Measurements from ENCODE around the gene CACNA1G. TPM values are rescaled to one million over a fixed set of nuclear protein-coding genes. Genes with fewer than 3 reads are reported as not detected.

CACNA1G gene
- total and polyA plus RNA-seq, 9 of the 15 experiments (the other 6 are each of a cell fraction or from before 2014, with no cell fraction given) = 0.01 TPM; not detected in 8

GRCh38 chr17:50533185-50533584 is 27.3 kb upstream of the CACNA1G start:
- WGBS (ENCODE audit: insufficient coverage, low coverage, missing lambda C conversion rate) = 6% methylated on average over 5 of the region's 5 CpGs
- no TSS peak for BruUV-seq (replicated peaks)
- Histone ChIP-seq H3K27me3 (ENCODE audit: control insufficient read depth in 2 of 2, insufficient read depth in 2 of 2, low read length in 2 of 2) (peaks cover 35 to 64% of the 10 kb centered on the region in 2 experiments; a peak in 4 of 5 replicates), H4K20me1 (replicated peaks; ENCODE audit: control insufficient read depth, insufficient read depth, low read length) (peaks cover 16% of the 10 kb centered on the region; the same call in 1 of the 2 replicates), H3K4me3 (no peak overlapping the region), H3K9me3 (replicated peaks; ENCODE audit: control insufficient read depth, insufficient read depth, low read depth, low read length) (no peaks in the 10 kb centered on the region), H3K4me2 (ENCODE audit: insufficient read depth, low read length) (no peak overlapping the region), H2AFZ (ENCODE audit: low read depth, low read length) (no peak overlapping the region), H3K79me2 (ENCODE audit: control insufficient read depth, insufficient read depth, low read length) (no peaks in the 10 kb centered on the region), H3K36me3 (ENCODE audit: control insufficient read depth, insufficient read depth, low read length) (no peaks in the 10 kb centered on the region), H3K9ac (ENCODE audit: insufficient read depth in 1 of 2, low read depth in 2 of 2, low read length in 2 of 2) (no peak overlapping the region), H3K9me1 (ENCODE audit: control insufficient read depth, insufficient read depth, low read length) (no peaks in the 10 kb centered on the region), H3K4me1 (replicated peaks in 1 of 2; ENCODE audit: control insufficient read depth in 2 of 2, insufficient read depth in 2 of 2, low read length in 2 of 2) (peaks cover 0 to 35% of the 10 kb centered on the region in 2 experiments; a peak in 3 of 5 replicates), H3K27ac (ENCODE audit: extremely low read depth, low read depth, low read length) (no peak overlapping the region)
- intact Hi-C loops (cut with micrococcal nuclease) = no loop called here
- DNase-seq (ENCODE audit: extremely low read depth in 1 of 4, low spot score in 3 of 4) (no peak), FAIRE-seq (no peak), ATAC-seq (no peak)
- POLR2A ChIA-PET = interaction anchor here (0.5 to 1.1 kb wide), 2 partner anchors 9 to 183 kb away, joined by 3 to 4 read pairs; no protein-coding TSS in a partner anchor
- TF ChIP-seq HDAC2 (IDR thresholded peaks at IDR 0.05) (no peak), ZNF347 (CRISPR knock-in tag; IDR thresholded peaks at IDR 0.05; ENCODE audit: low read depth) (no peak), ZBTB33 (CRISPR knock-in tag; IDR thresholded peaks at IDR 0.05) (no peak), ZNF408 (CRISPR knock-in tag; IDR thresholded peaks at IDR 0.05; ENCODE audit: low read depth) (no peak)
- CTCF ChIA-PET (ENCODE audit: low intra/inter-chr PET ratio) = no interaction called here
- in situ Hi-C loops (cut with MboI) = no loop called here
